CD4-positive, alpha-beta T cell treated with Interleukin-15 for 1 hour (primary cell): ENCODE measurements around the gene PVALB.

Experiments used
- DNase-seq: peaks from one replicate; pipeline ENCODE4 v3.0.0-alpha.2; 2020

PVALB gene

GRCh38 chr22:36816636-36817524, at the start of gene PVALB:
TSS of gene PVALB (minus strand) at chr22:36817035. CDS start at chr22:36817005, 30 bp downstream.
- no peak for DNase-seq

GRCh38 chr22:36865346-36865745, 48.5 kb upstream of the PVALB start:
- no peak for DNase-seq

- DNase-seq = no peak
Measured at GRCh38 chr22:36864454-36865215, 47.8 kb upstream of the PVALB start.

- DNase-seq = no peak
Measured at GRCh38 chr22:36863979-36864378, 47.1 kb upstream of the PVALB start.

- no peak for DNase-seq
Measured at GRCh38 chr22:36863281-36863680, 46.4 kb upstream of the PVALB start.

GRCh38 chr22:36862251-36863242, 45.7 kb upstream of the PVALB start:
- DNase-seq = peak; percentile 40

- DNase-seq = peak; percentile 85
Measured at GRCh38 chr22:36860821-36861659, 44.2 kb upstream of the PVALB start, which contains the start of gene NCF4. TSS of gene NCF4 (plus strand) at chr22:36861006. CDS start at chr22:36861172, 166 bp downstream.

- no peak for DNase-seq
Measured at GRCh38 chr22:36860438-36860820, 43.6 kb upstream of the PVALB start.

- no peak for DNase-seq
Measured at GRCh38 chr22:36860017-36860416, 43.2 kb upstream of the PVALB start.

GRCh38 chr22:36858966-36859365, 42.1 kb upstream of the PVALB start:
- DNase-seq = no peak

- no peak for DNase-seq
Measured at GRCh38 chr22:36858156-36858555, 41.3 kb upstream of the PVALB start.

GRCh38 chr22:36856792-36857135, 39.9 kb upstream of the PVALB start:
- no peak for DNase-seq

- DNase-seq = peak; percentile 86
Measured at GRCh38 chr22:36856121-36856791, 39.4 kb upstream of the PVALB start.

- DNase-seq = no peak
Measured at GRCh38 chr22:36855478-36855877, 38.6 kb upstream of the PVALB start.

- peak; percentile 86 for DNase-seq
Measured at GRCh38 chr22:36853407-36854099, 36.7 kb upstream of the PVALB start.

GRCh38 chr22:36852056-36852973, 35.5 kb upstream of the PVALB start:
- DNase-seq = no peak

- no peak for DNase-seq
Measured at GRCh38 chr22:36850682-36851081, 33.8 kb upstream of the PVALB start.

GRCh38 chr22:36850056-36850455, 33.2 kb upstream of the PVALB start:
- no peak for DNase-seq

- no peak for DNase-seq
Measured at GRCh38 chr22:36846949-36847348, 30.1 kb upstream of the PVALB start.
